ENCODE measurements around the gene MYCL.
A peak's percentile ranks its signal among the peaks of the same experiment; 100 is the strongest.
"Not testable (repeated sequence)": the region's sequence is repeated elsewhere in the genome, so short reads cannot be mapped to it uniquely, and the experiment has no call there.

MYCL gene

DNA sequence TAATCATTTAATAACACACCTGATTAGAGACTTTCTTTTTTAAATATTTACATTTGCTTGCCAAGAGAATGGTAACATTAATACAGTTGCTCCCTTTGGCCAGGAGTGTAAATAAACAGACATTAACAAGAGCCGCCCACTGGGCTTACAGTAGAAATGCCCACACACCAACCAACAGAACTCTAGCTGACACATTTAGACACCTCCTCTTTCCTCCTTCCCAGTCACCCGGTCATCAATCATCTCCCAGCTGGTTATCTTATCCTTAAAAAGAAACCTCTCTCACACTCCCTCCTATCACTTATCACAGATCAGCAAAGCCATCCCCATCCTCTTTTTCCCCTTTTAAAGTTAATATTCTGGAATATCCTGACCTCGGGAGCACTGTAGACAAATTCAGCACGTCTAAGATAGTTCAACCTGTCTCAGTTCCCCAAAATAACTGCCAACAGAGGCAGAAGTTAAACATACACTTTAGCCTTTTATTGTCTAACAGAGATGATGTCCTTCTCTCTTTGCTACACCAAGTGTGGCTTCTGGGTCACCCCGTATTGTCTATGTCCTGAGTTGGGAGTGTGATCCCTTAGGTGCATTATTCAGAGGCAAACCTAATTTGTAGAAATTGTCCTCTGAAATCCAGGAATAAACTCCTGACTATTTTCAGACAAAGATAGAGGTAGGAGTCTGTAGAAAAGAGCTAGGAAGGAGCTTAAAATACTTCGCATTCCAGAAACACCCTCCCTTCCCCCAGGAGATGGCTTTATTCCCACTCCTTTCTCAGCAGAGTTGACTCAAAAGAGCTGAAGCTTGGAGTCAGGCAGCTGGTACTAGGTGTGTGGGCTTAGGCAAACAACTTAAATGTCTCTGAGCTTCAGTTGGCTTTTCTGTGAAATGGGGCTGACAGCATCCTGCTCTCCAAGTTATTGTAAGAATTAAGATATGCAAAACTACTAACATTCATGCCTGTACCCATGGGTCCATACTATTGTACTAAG lies 8.8 kb downstream of the MYCL start:
- FAIRE-seq, result no peak
- peak; percentile 83 for DNase-seq (ENCODE audit: low spot score)

DNA sequence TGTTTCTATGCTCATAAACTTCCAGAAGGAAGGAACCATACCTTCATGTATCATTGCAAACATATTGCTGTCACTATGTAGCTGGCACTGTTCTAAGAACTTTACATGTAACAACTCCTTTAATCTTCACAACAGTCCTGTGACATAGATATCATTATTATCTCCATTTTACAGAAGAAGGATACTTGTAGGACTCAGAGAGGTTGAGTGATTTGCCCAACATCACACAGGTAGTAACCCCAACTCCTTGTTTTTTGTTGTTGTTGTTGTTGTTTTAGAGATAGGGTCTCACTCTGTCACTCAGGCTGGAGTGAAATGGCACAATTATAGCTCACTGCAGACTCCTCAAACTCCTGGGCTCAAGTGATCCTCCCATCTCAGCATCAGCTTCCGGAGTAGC lies 10.8 kb downstream of the MYCL start:
- FAIRE-seq, result no peak

DNA sequence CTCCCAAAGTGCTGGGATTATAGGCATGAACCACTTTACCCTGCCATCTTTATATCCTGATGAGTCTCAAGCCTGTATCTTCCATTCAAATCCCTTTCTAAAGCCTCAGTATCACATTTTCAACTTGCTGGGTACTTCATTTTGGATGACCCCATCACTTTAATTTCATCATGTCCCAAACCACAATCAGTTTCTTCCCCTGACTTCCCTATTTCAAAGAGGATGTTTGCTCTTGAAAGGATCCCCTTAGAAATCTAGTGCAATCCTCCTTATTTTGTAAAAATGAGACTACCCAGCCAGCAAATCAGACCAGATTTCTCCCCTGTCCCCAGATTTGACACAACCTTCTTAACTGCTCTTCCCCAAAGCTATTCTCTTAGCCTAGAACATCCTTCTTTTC lies 11.4 kb downstream of the MYCL start:
- no peak for FAIRE-seq
- no peak for DNase-seq (ENCODE audit: low spot score)

More for the DNA sequence above, 10.8 kb downstream of the MYCL start:
- DNase-seq (ENCODE audit: low spot score), result no peak

DNA sequence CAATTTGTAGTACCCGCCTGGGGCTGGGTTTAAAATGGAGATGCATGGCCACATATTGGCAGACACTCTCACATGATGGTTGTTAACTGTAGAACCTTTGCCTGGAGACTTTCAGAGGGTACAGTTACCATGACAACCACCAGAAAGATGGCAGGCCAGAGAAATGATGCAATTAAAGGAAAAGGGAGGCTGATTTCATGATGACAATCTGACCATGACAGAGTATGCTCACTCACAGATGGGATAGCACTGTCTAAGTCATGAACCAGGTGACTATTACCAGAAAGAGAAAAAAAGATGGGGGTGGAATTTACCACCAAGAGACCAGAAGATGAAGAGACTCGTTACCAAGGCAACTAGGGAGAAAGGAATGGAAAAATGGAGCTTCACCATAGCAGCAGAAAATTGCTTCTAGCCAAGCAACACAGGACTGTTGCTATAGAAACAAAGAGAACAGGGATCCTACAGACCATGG lies 14.9 kb downstream of the MYCL start:
- FAIRE-seq (no peak), DNase-seq (ENCODE audit: low spot score) (no peak)

DNA sequence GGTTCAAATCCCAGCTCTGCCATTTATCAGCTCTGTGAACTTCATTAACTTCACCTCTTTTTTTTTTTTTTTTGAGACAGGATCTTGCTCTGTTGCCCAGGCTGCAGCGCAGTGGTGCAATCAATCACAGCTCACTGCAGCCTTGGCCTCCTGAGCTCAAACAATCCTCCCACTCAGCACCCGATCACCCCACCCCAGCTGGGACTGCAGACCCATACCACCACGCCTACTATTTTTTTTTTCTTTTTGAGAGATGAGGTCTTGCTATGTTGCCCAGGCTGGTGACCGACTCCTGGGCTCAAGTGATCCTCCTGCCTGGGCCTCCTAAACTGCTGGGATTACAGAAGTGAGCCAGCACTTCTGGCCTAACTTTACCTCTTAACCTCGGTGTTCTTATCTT lies 16.2 kb downstream of the MYCL start:
- DNase-seq (ENCODE audit: low spot score) (no peak), FAIRE-seq (no peak)

DNA sequence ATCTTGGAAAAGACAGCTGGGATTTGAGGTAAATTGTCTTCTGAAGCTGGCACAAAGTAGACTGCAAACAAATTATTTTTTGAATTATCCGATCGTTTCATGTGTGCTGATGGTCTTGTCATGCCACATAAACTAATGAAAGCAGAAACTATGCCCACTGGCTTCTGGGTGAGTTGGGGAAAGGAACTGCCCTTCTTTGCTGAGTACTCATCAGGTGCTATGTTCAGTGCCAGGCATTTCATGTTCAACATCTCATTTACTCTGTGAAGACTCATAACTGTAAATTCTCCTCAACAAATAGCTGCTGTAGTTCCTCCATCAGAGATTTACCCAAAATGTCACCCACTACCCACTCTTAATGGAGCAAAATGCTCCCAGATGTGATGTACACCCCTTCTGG lies 19.6 kb downstream of the MYCL start:
- no peak for DNase-seq (ENCODE audit: low spot score)
- no peak for FAIRE-seq

DNA sequence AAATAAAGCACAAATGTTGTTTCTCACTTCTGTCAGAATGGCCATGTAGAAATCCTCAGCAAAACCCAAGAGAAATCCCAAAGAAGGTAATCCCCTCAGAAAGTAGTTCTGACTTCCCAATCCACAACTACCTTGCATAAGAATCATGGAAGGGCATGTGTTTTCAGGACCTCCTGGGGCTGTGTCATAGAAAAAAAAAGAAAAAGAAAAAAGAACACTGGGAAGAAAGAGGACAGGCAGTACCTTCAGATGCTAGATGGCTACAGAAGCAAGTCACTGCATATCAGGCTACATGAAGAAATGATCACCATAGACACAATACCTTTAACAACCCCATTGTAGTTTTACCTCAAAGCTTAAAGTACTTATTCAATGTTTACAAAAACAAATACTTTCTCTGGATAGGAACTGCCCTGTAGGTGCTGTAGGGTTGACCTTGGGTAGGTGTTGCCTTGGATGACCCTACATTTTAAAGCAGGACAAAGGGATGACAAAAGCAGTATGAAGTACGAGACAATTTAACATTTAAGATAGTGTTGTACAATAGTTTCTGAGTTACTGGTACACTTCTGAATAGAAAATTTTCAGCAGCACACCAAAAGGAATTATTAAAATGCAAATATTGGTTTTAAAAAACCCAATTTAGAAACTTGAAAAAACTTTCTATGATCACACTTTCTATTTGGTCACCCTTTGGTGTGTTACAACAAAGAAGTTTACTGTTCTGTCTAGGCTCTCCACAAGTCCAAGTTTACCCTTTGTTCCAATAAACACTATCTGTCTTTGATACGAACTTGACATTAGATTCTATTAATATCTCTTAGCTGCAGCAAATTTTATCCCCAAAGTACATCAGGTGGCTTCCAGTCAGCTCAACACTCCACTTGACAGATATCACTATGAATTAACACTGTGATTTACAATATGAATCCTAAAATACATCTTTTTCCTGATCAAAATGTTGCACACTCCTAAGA lies 23.4 kb downstream of the MYCL start:
- no peak for FAIRE-seq

DNA sequence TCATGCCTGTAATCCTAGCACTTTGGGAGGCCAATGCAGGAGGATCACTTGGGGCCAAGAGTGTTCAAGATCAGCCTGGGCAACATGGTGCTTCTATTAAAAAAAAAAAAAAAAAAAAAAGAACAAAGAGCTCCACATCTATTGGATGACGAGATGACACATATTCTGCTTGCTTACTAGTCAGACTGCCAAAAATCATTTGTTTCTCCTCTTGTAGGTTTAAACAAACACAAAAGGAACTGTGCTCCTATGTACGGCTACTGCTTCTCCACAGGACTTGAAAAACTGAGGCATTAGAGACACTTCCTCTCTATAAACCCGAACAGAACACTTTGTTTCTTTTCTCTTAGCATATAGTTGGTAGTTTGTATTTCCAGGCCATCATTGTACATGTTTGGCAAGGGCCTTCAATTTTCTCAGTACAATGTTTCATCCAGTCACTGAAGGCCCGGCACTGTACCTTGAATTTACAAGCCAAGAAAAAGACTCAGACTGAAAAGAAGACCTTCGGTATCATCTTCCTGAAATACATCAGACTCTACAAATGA lies 24.4 kb downstream of the MYCL start:
- FAIRE-seq, result no peak

More for the DNA sequence above, 23.4 kb downstream of the MYCL start:
- DNase-seq (ENCODE audit: low spot score), result no peak

DNA sequence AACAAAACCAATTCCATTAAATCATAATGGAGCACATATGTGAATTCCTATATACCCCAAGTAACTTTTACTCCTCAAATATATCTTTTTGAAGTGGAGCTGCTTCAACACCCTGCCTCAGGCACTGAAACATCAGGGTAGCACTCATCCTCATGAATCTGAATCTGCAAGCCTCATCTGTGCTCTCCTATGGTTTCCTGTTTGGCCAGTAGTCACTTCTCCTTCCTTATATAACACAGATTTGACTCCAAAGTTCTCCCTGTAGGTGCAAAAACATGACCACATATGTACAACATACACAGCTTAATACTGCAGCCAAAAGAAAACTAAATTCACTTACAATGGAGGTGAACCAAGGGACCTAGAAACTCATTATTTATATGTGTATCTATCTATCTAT lies 25.6 kb downstream of the MYCL start:
- DNase-seq (ENCODE audit: low spot score), result no peak
- FAIRE-seq, result no peak

More for the DNA sequence above, 24.4 kb downstream of the MYCL start:
- no peak for DNase-seq (ENCODE audit: low spot score)

DNA sequence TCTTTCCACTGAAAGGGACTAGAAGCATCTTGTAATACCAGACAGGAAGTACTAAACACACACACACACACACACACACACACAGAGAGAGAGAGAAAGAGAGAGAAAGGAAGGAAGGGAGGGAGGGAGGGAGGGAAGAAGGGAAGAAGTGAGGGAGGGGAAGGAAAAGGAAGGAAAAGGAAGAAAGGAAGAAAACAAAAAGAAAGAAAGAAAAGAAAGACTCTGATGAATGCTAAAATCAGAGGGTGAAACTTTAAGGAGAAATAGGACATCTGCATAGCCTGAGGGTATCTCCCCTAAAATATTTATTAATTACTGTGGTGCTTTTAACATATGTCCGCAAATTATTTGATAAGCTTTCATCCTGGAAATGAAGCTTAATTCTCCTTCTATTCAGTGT lies 29.0 kb downstream of the MYCL start:
- FAIRE-seq (no peak), DNase-seq (ENCODE audit: low spot score) (no peak)

DNA sequence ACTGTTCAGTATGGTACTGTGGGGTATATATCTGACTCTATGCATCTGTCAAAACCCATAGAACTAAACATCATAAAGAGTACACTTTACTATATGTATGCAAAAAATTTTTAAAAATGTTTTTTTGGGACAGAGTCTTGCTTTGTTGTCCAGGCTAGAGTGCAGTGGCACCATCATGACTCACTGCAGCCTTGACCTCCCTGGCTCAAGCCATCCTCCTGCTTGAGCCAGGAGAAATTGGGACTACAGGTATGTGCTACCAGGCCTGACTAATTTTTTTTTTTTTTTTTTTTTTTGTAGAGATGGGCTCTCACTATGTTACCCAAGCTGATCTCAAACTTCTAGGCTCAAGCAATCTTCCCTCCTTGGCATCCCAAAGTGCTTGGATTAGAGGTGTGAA lies 29.9 kb downstream of the MYCL start:
- FAIRE-seq, result no peak
- DNase-seq (ENCODE audit: low spot score), result no peak

DNA sequence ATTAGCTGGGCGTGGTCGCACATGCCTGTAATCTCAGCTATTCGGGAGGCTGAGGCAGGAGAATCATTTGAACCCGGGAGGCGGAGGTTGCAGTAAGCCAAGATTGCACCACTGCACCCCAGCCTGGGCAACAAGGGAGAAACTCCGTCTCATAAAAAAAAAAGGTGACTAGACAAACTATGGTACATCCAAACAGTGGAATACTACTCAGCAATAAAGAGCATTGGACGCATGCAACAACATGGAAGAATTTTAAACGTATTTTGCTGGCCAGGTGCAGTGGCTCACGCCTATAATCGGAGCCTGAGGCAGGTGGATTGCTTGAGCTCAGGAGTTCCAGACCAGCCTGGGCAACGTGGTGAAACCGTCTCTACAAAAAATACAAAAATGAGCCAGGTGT lies 30.7 kb downstream of the MYCL start:
- DNase-seq (ENCODE audit: low spot score); FAIRE-seq: not testable (repeated sequence)

DNA sequence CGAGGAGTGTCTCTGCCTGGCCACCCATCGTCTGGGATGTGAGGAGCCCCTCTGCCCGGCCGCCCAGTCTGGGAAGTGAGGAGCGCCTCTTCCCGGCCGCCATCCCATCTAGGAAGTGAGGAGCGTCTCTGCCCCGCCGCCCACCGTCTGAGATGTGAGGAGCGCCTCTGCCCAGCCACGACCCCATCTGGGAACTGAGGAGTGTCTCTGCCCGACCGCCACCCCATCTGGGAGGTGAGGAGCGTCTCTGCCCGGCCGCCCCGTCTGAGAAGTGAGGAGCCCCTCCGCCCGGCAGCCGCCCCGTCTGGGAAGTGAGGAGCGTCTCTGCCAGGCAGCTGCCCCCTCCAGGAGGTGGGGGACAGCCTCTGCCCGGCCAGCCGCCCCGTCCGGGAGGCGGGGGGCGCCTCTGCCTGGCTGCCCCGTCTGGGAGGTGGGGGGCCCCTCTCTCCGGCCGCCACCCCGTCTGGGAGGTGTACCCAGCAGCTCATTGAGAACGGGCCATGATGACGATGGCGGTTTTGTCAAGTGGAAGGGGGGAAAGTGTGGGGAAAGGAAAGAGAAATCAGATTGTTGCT lies 32.1 kb downstream of the MYCL start:
- FAIRE-seq; DNase-seq (ENCODE audit: low spot score): not testable (repeated sequence)

DNA sequence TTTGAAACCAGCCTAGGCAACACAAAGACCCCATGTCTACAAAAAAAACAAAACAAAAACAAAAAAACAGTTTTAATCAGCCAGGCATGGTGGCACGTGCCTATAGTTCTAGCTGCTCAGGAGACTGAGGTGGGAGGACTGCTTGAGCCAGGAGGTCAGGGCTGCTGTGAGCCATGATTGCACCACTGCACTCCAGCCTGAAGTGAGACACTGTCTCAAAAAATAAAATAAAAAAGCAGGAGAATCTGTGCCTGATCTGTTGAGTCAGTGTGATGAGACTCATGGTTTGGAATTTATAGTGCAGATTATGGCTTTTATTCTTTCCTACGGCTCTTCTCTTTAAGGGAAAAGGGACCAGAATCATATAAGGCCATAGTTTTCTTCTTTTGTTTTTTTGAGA lies 35.0 kb downstream of the MYCL start:
- FAIRE-seq (no peak), DNase-seq (ENCODE audit: low spot score) (no peak)

DNA sequence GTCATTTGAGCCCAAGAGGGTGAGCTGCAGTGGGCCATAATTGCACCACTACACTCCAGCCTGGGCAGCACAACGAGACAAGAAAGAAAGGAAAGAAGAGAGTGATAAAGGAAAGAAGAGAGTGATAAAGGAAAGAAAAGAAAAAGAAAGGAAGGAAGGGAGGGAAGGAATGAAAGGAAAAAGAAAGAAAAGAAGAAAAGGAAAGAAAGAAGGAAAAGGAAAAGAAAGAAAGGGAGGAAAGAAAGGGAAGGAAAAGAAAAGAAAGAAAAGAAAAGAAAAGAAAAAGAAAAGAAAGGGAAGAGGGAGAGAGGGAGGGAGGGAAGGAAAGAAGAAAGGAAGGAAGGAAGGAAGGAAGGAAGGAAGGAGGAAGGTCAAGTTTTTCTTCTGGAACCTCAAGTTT lies 36.0 kb downstream of the MYCL start:
- no peak for DNase-seq (ENCODE audit: low spot score)
- no peak for FAIRE-seq

DNA sequence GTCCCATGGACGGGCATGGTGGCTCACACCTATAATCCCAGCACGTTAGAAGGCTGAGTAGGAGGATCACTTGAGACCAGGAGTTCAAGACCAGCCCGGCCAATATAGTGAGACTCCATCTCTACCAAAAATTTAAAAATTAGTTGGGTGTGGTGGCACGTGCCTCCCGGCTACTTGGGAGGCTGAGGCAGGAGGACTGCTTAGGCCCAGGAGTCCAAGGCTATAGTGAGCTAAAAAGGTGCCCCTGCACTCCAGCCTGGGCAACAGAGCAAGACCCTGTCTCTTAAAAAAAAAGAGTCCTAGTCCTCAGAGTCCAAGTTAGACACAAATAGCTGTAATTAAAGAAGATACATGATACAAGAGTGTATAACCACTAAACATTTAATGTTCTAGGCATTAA lies 38.5 kb downstream of the MYCL start:
- FAIRE-seq (no peak), DNase-seq (ENCODE audit: low spot score) (no peak)

DNA sequence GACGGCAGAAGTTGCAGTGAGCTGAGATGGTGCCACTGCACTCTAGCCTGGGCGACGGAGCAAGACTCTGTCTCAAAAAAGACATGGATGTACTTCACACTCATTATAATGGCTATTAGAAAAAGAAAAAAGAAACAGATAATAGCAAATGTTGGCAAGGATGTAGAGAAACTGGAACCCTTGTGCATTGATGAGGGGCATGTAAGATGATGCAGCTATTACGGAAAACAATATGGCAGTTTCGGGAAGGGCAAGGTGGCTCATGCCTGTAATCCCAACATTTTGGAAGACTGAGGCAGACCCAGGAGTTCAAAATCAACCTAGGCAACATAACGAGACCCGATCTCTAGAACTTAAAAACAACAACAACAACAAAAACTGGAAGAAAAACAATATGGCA lies 40.7 kb downstream of the MYCL start:
- DNase-seq (ENCODE audit: low spot score), result no peak
- FAIRE-seq, result no peak

DNA sequence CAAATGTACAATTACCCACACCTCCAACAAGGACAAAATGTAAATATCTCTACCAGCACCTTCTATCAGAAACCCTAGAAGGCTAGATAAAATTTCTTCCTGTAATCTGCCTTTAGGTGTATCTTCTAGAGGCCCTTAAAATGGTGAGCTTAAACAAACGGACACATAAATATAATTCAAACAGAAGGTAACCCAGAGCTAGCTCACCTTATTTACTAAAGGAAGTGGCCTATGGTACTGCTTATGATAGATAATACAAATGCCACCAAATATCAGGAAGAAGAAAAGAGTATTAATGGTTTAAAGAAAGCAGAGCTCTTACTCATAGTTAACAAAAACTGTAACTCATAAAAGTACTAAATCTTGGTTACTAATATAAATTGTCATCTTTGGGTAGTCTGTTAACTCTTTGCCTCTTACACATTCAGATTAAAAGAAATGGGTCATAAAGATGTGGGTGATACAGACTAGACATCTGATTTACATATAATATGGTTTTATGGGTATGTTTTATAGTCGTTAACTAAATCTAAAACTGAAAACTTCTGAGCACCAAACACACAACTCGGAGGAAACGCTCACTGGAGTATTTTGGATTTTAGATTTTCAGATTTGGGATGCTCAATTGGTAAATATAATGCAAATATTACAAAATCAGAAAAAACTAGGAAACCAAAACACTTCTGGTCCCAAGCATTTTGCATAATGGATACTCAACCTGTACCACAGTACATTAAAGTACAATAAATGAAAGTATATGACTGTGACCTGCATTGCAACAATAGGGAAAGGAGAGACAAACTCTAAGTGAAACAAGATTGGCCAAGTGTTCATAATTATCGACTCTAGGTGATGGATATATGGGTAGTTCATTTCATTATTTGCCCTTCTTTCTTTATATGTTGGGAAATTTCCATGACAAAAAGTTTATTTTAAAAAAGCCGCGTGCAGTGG lies 41.6 kb downstream of the MYCL start:
- DNase-seq (ENCODE audit: low spot score) (no peak), FAIRE-seq (no peak)

DNA sequence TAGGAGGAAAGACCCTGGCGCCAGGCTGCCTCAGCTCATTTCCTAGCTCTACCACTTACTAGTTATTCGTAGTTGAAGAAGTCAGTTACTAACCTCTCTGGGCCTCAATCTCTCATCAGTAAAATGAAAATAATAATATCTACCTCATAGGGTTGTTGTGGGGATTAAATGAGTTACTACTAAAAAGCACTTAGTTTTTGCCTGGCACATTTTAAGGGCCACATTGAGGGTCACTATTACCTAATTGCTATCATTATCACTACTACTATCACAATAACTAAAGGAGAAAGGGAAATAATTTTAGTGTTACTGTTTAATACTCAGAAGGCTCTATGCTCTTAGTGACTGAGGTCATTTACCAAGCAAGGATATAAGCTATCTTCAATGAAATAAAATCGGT lies 43.4 kb downstream of the MYCL start:
- no peak for DNase-seq (ENCODE audit: low spot score)
- FAIRE-seq, result no peak

Measured in urothelium cell line (cell line).